Gastrocnemius medialis (tissue), 4 donors: ENCODE results near the gene USP53. TPM values are rescaled to one million over a fixed set of nuclear protein-coding genes. Genes with fewer than 3 reads are reported as not detected.

Experiments
- ATAC-seq, 2 donors: fragments of 150-250 bp; one replicate each; pipeline ENCODE4 v1.9.1; 2016
- DNase-seq, 2 donors: peaks; one replicate each; pipeline ENCODE4 v3.0.0-alpha.2; 2019
- H3K27ac ChIP-seq, 4 donors: fragments of 200-600 bp; sonication (generic); 1 replicate in 1 of 4; 2 replicates in 3 of 4; pipeline ENCODE4 v1.5.1; 2016 to 2018; ENCODE audit warnings: mild to moderate bottlenecking in 2 of 4, moderate library complexity in 1 of 4
- H3K27me3 ChIP-seq, 3 donors: fragments of 200-600 bp; sonication (generic) in 2 of 3; 1 replicate in 1 of 3; 2 replicates in 2 of 3; pipeline versions ENCODE4 v1.5.1 to v1.6.0; 2016 to 2019; ENCODE audit warnings: mild to moderate bottlenecking in 1 of 3, moderate library complexity in 1 of 3
- H3K36me3 ChIP-seq, 2 donors: fragments of 200-600 bp; sonication (generic) in 1 of 2; one replicate each; pipeline ENCODE4 v1.5.1; 2017 to 2018
- H3K4me1 ChIP-seq, 2 donors: fragments of 200-600 bp; sonication (generic) in 1 of 2; one replicate each; pipeline ENCODE4 v1.5.1; 2016 to 2017; ENCODE audit warnings: mild to moderate bottlenecking in 2 of 2
- H3K4me3 ChIP-seq, 4 donors: fragments of 200-600 bp; sonication (generic) in 3 of 4; 1 replicate in 1 of 4; 2 replicates in 3 of 4; pipeline ENCODE4 v1.5.1; 2016 to 2019; ENCODE audit warnings: mild to moderate bottlenecking in 2 of 4
- H3K9me3 ChIP-seq, 3 donors: fragments of 200-600 bp; sonication (generic) in 2 of 3; 1 replicate in 1 of 3; 2 replicates in 2 of 3; pipeline ENCODE4 v1.5.1; 2016 to 2019
- CTCF ChIP-seq, 5 experiments: fragments of 450-650 bp in 3 of 5; fragments of 200-600 bp in 2 of 5; sonication (generic) in 2 of 5; IDR thresholded peaks in 4 of 5; conservative IDR thresholded peaks in 1 of 5; 1 replicate in 4 of 5; 2 replicates in 1 of 5; pipeline ENCODE4 v1.5.1; 2016 to 2019; ENCODE audit warnings: antibody characterized with exemption in 5 of 5, mild to moderate bottlenecking in 3 of 5, moderate library complexity in 3 of 5
- POLR2A ChIP-seq, 2 donors: fragments of 450-650 bp; IDR thresholded peaks; one replicate each; pipeline ENCODE4 v1.6.1; 2017; ENCODE audit warnings: antibody characterized with exemption in 2 of 2, mild to moderate bottlenecking in 2 of 2, moderate library complexity in 2 of 2
- in situ Hi-C, 4 donors: fragments of 200-750 bp; cut with MboI; loops; one replicate each; pipeline versions ENCODE4 v1.15.0 to v1.8.0; 2017; ENCODE audit warnings: low sequenced_read_pairs in 4 of 4
- intact Hi-C: fragments of 100-400 bp; cut with DNase I; formaldehyde crosslinking; loops from one replicate; pipeline ENCODE4 v1.15.1; 2023; ENCODE audit warnings: low total_unique reads
- total RNA-seq, 4 donors: library from RNA; depleted of rRNA; stranded (reverse); fragments of >200 nt; gene quantifications; one replicate each; pipeline versions ENCODE4 v1.1.0 to v1.2.3, GENCODE V29; 2016

The USP53 gene
- total RNA-seq, 4 donors from 2014 or later: 56.9 to 190 (median 98.5) TPM

GRCh38 chr4:119310826-119311225, 98.3 kb downstream of the USP53 start:
- TF ChIP-seq CTCF (IDR thresholded peaks at IDR 0.05 in 4 of 5, conservative IDR thresholded peaks at IDR 0.05 in 1 of 5) (no peak), POLR2A (IDR thresholded peaks at IDR 0.05) (no peak)
- no peak overlapping the region for H3K4me3 ChIP-seq
- intact Hi-C loops: no loop called here
- no peaks in the 10 kb centered on the region for H3K36me3 ChIP-seq
- ATAC-seq: no peak
- DNase-seq: no peak
- no peaks in the 10 kb centered on the region for H3K4me1 ChIP-seq
- H3K27me3 ChIP-seq: no peaks in the 10 kb centered on the region
- in situ Hi-C loops: no loop called here
- no peak overlapping the region for H3K27ac ChIP-seq
- no peaks in the 10 kb centered on the region for H3K9me3 ChIP-seq

- H3K27me3 ChIP-seq: no peaks in the 10 kb centered on the region
- H3K4me3 ChIP-seq: no peak overlapping the region
- DNase-seq (no peak), ATAC-seq (peak in 1 of 2 donors; percentile 31)
- H3K36me3 ChIP-seq: no peaks in the 10 kb centered on the region
- in situ Hi-C loops: no loop called here
- H3K9me3 ChIP-seq: no peaks in the 10 kb centered on the region
- no peaks in the 10 kb centered on the region for H3K4me1 ChIP-seq
- no peak for TF ChIP-seq CTCF (IDR thresholded peaks at IDR 0.05 in 4 of 5, conservative IDR thresholded peaks at IDR 0.05 in 1 of 5)
- no peak for TF ChIP-seq POLR2A (IDR thresholded peaks at IDR 0.05)
- no peak overlapping the region for H3K27ac ChIP-seq
- intact Hi-C loops: no loop called here
Measured at GRCh38 chr4:119313237-119313636, 100.7 kb downstream of the USP53 start.

GRCh38 chr4:119314356-119314755, 101.8 kb downstream of the USP53 start:
- no peak for TF ChIP-seq POLR2A (IDR thresholded peaks at IDR 0.05)
- peak in 4 of 5 experiments; percentile 18 to 32 (median 24) for TF ChIP-seq CTCF (IDR thresholded peaks at IDR 0.05 in 4 of 5, conservative IDR thresholded peaks at IDR 0.05 in 1 of 5)
- Histone ChIP-seq H3K4me3 (no peak overlapping the region), H3K36me3 (no peaks in the 10 kb centered on the region), H3K27ac (no peak overlapping the region), H3K4me1 (no peaks in the 10 kb centered on the region), H3K9me3 (no peaks in the 10 kb centered on the region), H3K27me3 (no peaks in the 10 kb centered on the region)
- peak in 1 of 2 donors; percentile 55 for ATAC-seq
- intact Hi-C loops: no loop called here
- in situ Hi-C loops: no loop called here
- no peak for DNase-seq

- no peak overlapping the region for H3K27ac ChIP-seq
- no peaks in the 10 kb centered on the region for H3K4me1 ChIP-seq
- H3K9me3 ChIP-seq: no peaks in the 10 kb centered on the region
- no peaks in the 10 kb centered on the region for H3K36me3 ChIP-seq
- no peaks in the 10 kb centered on the region for H3K27me3 ChIP-seq
- H3K4me3 ChIP-seq: no peak overlapping the region
- TF ChIP-seq POLR2A (IDR thresholded peaks at IDR 0.05): no peak
- no peak for TF ChIP-seq CTCF (IDR thresholded peaks at IDR 0.05 in 4 of 5, conservative IDR thresholded peaks at IDR 0.05 in 1 of 5)
- DNase-seq: no peak
- no peak for ATAC-seq
- in situ Hi-C loops (no loop called here), intact Hi-C loops (no loop called here)
Measured at GRCh38 chr4:119315036-119315435, 102.5 kb downstream of the USP53 start.

GRCh38 chr4:119317990-119318389, 105.5 kb downstream of the USP53 start:
- in situ Hi-C loops: no loop called here
- ATAC-seq: no peak

More at GRCh38 chr4:119317990-119318389, 105.5 kb downstream of the USP53 start:
- no peaks in the 10 kb centered on the region for H3K27me3 ChIP-seq
- DNase-seq: no peak
- H3K4me1 ChIP-seq: no peaks in the 10 kb centered on the region
- no peaks in the 10 kb centered on the region for H3K9me3 ChIP-seq
- no peak overlapping the region for H3K4me3 ChIP-seq
- TF ChIP-seq POLR2A (IDR thresholded peaks at IDR 0.05): no peak
- TF ChIP-seq CTCF (IDR thresholded peaks at IDR 0.05 in 4 of 5, conservative IDR thresholded peaks at IDR 0.05 in 1 of 5): no peak
- no peaks in the 10 kb centered on the region for H3K36me3 ChIP-seq
- no peak overlapping the region for H3K27ac ChIP-seq
- intact Hi-C loops: no loop called here
